GM23248 (cell line): ENCODE results near the gene STARD13. TPM values are rescaled to one million over a fixed set of nuclear protein-coding genes. Genes with fewer than 3 reads are reported as not detected.

Experiments
- DNase-seq: peaks from one replicate; pipeline ENCODE4 v3.0.0-alpha.2; 2015
- H2AFZ ChIP-seq: fragments of 200-600 bp; sonication (generic); 2 replicates; pipeline ENCODE4 v1.6.1; 2016; ENCODE audit warnings: antibody characterized with exemption
- H3F3A ChIP-seq: fragments of 200-600 bp; sonication (generic); 2 replicates; pipeline ENCODE4 v1.6.1; 2016; ENCODE audit warnings: mild to moderate bottlenecking, antibody characterized with exemption, mixed run types; ENCODE audit not compliant: insufficient read depth
- H3K27ac ChIP-seq: fragments of 200-600 bp; sonication (generic); 2 replicates; pipeline ENCODE4 v1.5.1; 2016; ENCODE audit warnings: mild to moderate bottlenecking
- H3K27me3 ChIP-seq: fragments of 200-600 bp; sonication (generic); replicated peaks from 2 replicates; pipeline ENCODE4 v1.6.1; 2016; ENCODE audit warnings: mild to moderate bottlenecking; ENCODE audit not compliant: insufficient read depth
- H3K36me3 ChIP-seq: fragments of 200-600 bp; sonication (generic); 2 replicates; pipeline ENCODE4 v1.6.1; 2016; ENCODE audit warnings: low read depth, mild to moderate bottlenecking
- H3K4me1 ChIP-seq: fragments of 200-600 bp; sonication (generic); 2 replicates; pipeline ENCODE4 v1.6.1; 2016; ENCODE audit warnings: mild to moderate bottlenecking; ENCODE audit not compliant: insufficient read depth
- H3K4me2 ChIP-seq: fragments of 200-600 bp; sonication (generic); one replicate; pipeline ENCODE4 v1.6.1; 2016; ENCODE audit warnings: mild to moderate bottlenecking; ENCODE audit not compliant: unreplicated experiment
- H3K4me3 ChIP-seq: fragments of 200-600 bp; sonication (generic); 2 replicates; pipeline ENCODE4 v1.5.1; 2016; ENCODE audit warnings: mild to moderate bottlenecking
- H3K79me2 ChIP-seq: fragments of 200-600 bp; sonication (generic); 2 replicates; pipeline ENCODE4 v1.6.1; 2016; ENCODE audit warnings: mild to moderate bottlenecking; ENCODE audit not compliant: insufficient read depth
- H3K9ac ChIP-seq: fragments of 200-600 bp; sonication (generic); 2 replicates; pipeline ENCODE4 v1.6.1; 2016; ENCODE audit warnings: mild to moderate bottlenecking
- H3K9me2 ChIP-seq: fragments of 200-600 bp; sonication (generic); 2 replicates; pipeline ENCODE4 v1.6.1; 2016; ENCODE audit warnings: mixed run types, mild to moderate bottlenecking, moderate library complexity; ENCODE audit not compliant: insufficient read depth
- H3K9me3 ChIP-seq: fragments of 200-600 bp; sonication (generic); one replicate; pipeline ENCODE4 v1.6.1; 2017; ENCODE audit warnings: low read depth
- H4K20me1 ChIP-seq: fragments of 200-600 bp; sonication (generic); 2 replicates; pipeline ENCODE4 v1.6.0; 2016; ENCODE audit not compliant: insufficient read depth
- EZH2 ChIP-seq: fragments of 200-600 bp; sonication (generic); IDR thresholded peaks from 2 replicates; pipeline ENCODE4 v1.6.1; 2018; ENCODE audit warnings: antibody characterized with exemption, mild to moderate bottlenecking; ENCODE audit not compliant: insufficient read depth, poor library complexity, severe bottlenecking
- EZH2phosphoT487 ChIP-seq: fragments of 200-600 bp; sonication (generic); IDR thresholded peaks from 2 replicates; pipeline ENCODE4 v1.6.1; 2018; ENCODE audit warnings: antibody characterized with exemption, moderate library complexity, mild to moderate bottlenecking, low read depth; ENCODE audit not compliant: insufficient read depth
- WGBS, 2 experiments: methylation state at CpG; one replicate each; pipeline ENCODE4 v1.1.6; 2015 to 2017; ENCODE audit warnings: low lambda C conversion rate in 2 of 2, low coverage in 1 of 2; ENCODE audit errors: missing lambda C conversion rate in 2 of 2; 5-methylcytosine and 5-hydroxymethylcytosine counted together
- in situ Hi-C: fragments of 300-500 bp; cut with MboI; formaldehyde crosslinking; loops from 2 replicates; pipeline ENCODE4 v1.15.0; 2020
- polyA plus RNA-seq: library from polyadenylated mRNA; unstranded; fragments of >200 nt; fragmentation: Nextera tagmentation; extraction: Ambion mirVana; gene quantifications from 2 replicates; pipeline ENCODE4 v1.2.1, GENCODE V29; 2016
- total RNA-seq: library from RNA; depleted of rRNA; stranded (reverse); fragments of >200 nt; shearing (Covaris generic); gene quantifications from 2 replicates; pipeline ENCODE4 v1.2.3, GENCODE V29; 2014

STARD13 gene
- total and polyA plus RNA-seq, 2 experiments from 2014 or later = 13.8 to 16.6 TPM

DNA sequence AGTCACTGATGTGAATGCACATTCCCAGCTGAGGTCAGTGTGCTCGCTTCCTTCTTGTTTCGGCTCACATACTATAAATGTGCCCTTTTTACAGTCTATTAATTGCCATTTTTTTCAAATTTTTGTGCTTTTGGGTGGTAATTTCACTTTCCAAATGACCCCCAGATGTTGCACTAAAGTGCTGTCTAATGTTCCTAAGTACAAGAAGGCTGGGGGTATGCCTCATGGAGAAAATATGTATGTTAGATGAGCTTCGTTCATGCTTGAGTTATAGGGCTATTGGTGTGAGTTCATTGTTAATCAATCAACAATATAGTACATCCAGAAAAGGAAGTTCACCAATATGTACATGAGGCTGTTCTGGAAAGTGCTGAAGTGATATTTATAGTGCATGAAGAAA, 184.7 kb downstream of the STARD13 start:
- Histone ChIP-seq H3K9me3 (no peaks in the 10 kb centered on the region), H3F3A (peaks cover 34% of the 10 kb centered on the region), H3K9me2 (no peaks in the 10 kb centered on the region), H4K20me1 (no peaks in the 10 kb centered on the region), H3K27me3 (no peaks in the 10 kb centered on the region), H3K9ac (no peak overlapping the region), H3K79me2 (no peaks in the 10 kb centered on the region), H3K4me3 (no peak overlapping the region), H3K36me3 (peaks cover 23% of the 10 kb centered on the region), H2AFZ (no peak overlapping the region), H3K4me1 (no peaks in the 10 kb centered on the region), H3K4me2 (no peak overlapping the region), H3K27ac (no peak overlapping the region)
- DNase-seq = no peak
- WGBS, 2 experiments = 73 to 80% methylated on average over 3 of the region's 3 CpGs
- in situ Hi-C loops = no loop called here
- TF ChIP-seq EZH2 (no peak), EZH2phosphoT487 (no peak)

DNA sequence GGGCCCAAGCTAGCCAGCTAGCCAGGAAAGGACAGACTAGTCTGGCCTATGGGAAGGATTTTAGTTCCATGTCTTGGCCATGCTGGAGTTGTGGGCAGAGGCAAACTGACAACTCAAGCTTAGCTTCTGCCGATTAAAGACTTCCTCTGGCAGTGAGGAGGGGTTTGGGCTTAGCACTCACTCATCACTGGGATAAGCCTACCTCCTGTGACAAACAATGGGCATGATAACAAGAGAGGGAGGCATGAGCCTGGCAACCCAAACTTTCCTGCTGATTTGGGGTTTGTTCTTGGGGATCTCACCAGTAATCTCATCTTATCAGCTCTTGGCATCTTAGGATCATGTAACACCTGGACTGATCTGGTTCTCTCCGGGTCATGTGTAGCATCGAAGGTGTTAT, 185.7 kb downstream of the STARD13 start:
- H4K20me1 ChIP-seq = no peaks in the 10 kb centered on the region; the same call in 1 of the 2 replicates
- H3K4me3 ChIP-seq = no peak overlapping the region
- no peak for TF ChIP-seq EZH2
- TF ChIP-seq EZH2phosphoT487 = no peak
- peaks cover 33% of the 10 kb centered on the region for H3F3A ChIP-seq
- no peaks in the 10 kb centered on the region for H3K9me3 ChIP-seq
- no peaks in the 10 kb centered on the region for H3K27me3 ChIP-seq
- in situ Hi-C loops = no loop called here
- H2AFZ ChIP-seq = no peak overlapping the region
- no peaks in the 10 kb centered on the region for H3K79me2 ChIP-seq
- no peaks in the 10 kb centered on the region for H3K9me2 ChIP-seq
- no peaks in the 10 kb centered on the region for H3K4me1 ChIP-seq
- H3K4me2 ChIP-seq = no peak overlapping the region
- H3K9ac ChIP-seq = no peak overlapping the region
- H3K36me3 ChIP-seq = peaks cover 14% of the 10 kb centered on the region
- no peak for DNase-seq
- no peak overlapping the region for H3K27ac ChIP-seq
- WGBS, 2 experiments = 76 to 83% methylated on average over 3 of the region's 3 CpGs

DNA sequence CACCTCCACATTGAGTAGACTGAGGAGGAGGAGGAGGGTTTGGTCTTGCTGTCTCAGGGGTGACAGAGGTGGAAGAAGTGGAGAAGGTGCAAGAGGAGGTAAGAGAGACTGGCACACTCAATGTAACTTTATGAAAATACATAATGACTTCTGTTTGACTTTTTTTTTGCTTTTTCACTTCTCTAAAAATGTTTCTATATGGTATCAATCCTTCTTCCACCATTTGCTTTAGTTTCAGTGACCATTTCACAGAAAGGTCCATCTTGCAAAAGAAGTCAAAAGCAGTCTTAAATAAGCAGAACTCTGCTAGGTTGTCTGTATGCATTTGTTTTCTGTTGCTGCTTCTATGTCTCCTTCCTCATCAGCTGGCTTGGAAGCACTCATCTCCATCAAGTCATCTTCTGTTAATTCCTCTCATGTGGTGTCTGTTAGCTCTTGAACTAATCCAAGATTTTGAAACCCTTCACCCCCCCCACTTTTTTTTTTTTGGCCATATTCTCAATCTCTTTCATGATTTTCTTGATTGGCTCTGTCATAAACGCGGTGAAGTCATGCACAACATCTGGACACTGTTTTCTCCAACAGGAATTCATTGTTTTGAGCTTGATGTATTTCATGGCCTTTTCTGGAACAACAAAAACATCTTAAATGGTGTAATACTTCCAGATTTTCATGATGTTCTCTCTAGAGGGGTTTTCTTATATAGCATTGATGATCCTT, 188.5 kb downstream of the STARD13 start:
- Histone ChIP-seq H3K27ac (no peak overlapping the region), H3K27me3 (no peaks in the 10 kb centered on the region), H4K20me1 (no peaks in the 10 kb centered on the region; the same call in 1 of the 2 replicates), H3F3A (peaks cover 13% of the 10 kb centered on the region; the same call in 1 of the 2 replicates), H3K4me1 (no peaks in the 10 kb centered on the region), H3K9ac (no peak overlapping the region), H3K9me3 (no peaks in the 10 kb centered on the region), H3K4me2 (no peak overlapping the region), H3K36me3 (no peaks in the 10 kb centered on the region), H3K79me2 (no peaks in the 10 kb centered on the region), H3K9me2 (no peaks in the 10 kb centered on the region), H2AFZ (no peak overlapping the region), H3K4me3 (no peak overlapping the region)
- no peak for DNase-seq
- 9 to 15% methylated on average over 2 of the region's 2 CpGs for WGBS, 2 experiments
- in situ Hi-C loops = no loop called here
- TF ChIP-seq EZH2 (no peak), EZH2phosphoT487 (no peak)

DNA sequence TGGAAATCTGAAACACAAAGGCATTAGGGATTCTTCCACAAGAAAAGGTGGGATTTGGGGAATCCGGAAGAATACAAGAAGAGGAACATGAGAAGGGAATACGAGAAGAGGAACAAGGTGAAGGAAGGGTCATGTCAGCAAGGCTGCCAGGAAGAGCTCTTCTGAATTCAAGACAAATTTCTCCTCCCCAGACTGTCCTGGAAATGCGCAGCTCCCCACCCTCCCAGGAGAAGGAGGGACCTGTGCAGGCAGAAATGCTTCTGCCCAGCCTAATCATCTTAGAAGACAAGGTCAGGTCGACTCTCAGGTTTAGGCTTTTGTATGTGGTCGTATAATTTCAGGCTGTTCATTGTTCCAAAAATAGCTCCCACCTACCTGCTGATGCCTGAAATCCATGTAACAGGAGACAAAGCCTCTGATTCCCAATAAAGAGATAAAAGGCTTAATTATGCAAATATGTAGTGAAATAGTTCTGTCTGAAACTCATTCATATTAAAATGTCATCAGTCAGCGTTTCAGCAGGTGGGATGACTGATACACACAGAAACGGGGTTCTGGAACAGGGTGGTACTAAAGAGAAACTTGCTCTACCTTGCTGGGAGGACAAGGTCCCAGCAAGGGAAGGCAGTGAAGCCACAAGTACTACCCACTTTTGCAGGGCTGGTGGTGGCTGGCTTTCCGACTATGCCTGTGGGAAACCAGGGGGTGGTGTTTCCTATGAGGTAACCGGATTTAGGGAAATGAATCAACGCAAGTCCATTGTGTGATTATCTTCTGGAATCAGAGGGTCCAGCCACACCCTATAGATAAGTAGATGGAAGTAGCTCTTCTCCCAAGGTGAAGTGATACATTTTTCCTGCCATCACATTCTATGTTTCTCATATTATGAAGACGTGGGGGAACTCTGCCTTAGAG, 193.2 kb downstream of the STARD13 start:
- Histone ChIP-seq H3K79me2 (no peaks in the 10 kb centered on the region), H3K9me3 (no peaks in the 10 kb centered on the region), H3K4me2 (no peak overlapping the region)

More for the DNA sequence above, 193.2 kb downstream of the STARD13 start:
- H3K9me2 ChIP-seq = no peaks in the 10 kb centered on the region
- no peak overlapping the region for H3K4me3 ChIP-seq
- TF ChIP-seq EZH2 = no peak
- 68 to 78% methylated on average over 11 of the region's 11 CpGs for WGBS, 2 experiments
- no peaks in the 10 kb centered on the region for H3K36me3 ChIP-seq
- H4K20me1 ChIP-seq = no peaks in the 10 kb centered on the region; the same call in 1 of the 2 replicates
- H3F3A ChIP-seq = no peaks in the 10 kb centered on the region
- no peak overlapping the region for H3K27ac ChIP-seq
- H3K9ac ChIP-seq = no peak overlapping the region
- in situ Hi-C loops = no loop called here
- no peak for DNase-seq
- no peak overlapping the region for H2AFZ ChIP-seq
- no peaks in the 10 kb centered on the region; the same call in 1 of the 2 replicates for H3K4me1 ChIP-seq
- H3K27me3 ChIP-seq = no peaks in the 10 kb centered on the region
